ENCODE data around the gene PLXNA2.

PLXNA2 gene

GRCh38 chr1:208052926-208053407 is 191.2 kb downstream of the PLXNA2 start:
- Histone ChIP-seq H3K79me1 (ENCODE audit: low read length) (no peaks in the 10 kb centered on the region), H2BK120ac (ENCODE audit: low read depth, low read length) (no peak overlapping the region), H3K4me2 (ENCODE audit: low read length) (no peak overlapping the region), H3K56ac (ENCODE audit: low read length) (no peak overlapping the region), H2AK5ac (ENCODE audit: low read length) (no peak overlapping the region), H2BK15ac (replicated peaks; ENCODE audit: low read depth) (no peak overlapping the region), H3K23ac (ENCODE audit: low read length) (no peak overlapping the region), H4K8ac (ENCODE audit: low read depth, low read length) (no peak overlapping the region), H3K4me3 (ENCODE audit: low read length) (no peak overlapping the region), H3K79me2 (ENCODE audit: control insufficient read depth, insufficient read depth, low read length) (no peaks in the 10 kb centered on the region), H4K5ac (ENCODE audit: low read length) (no peak overlapping the region), H2BK5ac (ENCODE audit: low read length) (no peak overlapping the region), H3K4ac (ENCODE audit: low read depth, low read length) (no peak overlapping the region), H3K36me3 (ENCODE audit: control insufficient read depth, insufficient read depth, low read length) (peaks cover 5% of the 10 kb centered on the region), H3K27me3 (ENCODE audit: insufficient read depth, low read length, poor library complexity) (no peaks in the 10 kb centered on the region), H3K27ac (ENCODE audit: low read depth, low read length) (no peak overlapping the region), H3K4me1 (ENCODE audit: control insufficient read depth, low read depth, low read length) (peaks cover 8% of the 10 kb centered on the region), H3K9ac (ENCODE audit: low read length) (no peak overlapping the region), H3K18ac (ENCODE audit: low read length) (no peak overlapping the region)
- DNase-seq: no peak
- WGBS (ENCODE audit: extremely low coverage, insufficient coverage, low lambda C conversion rate): no CpG with 5 or more reads among the region's 3 CpGs

- Histone ChIP-seq H3K4me3 (ENCODE audit: low read length) (no peak overlapping the region), H4K8ac (ENCODE audit: low read depth, low read length) (no peak overlapping the region), H2BK15ac (replicated peaks; ENCODE audit: low read depth) (no peak overlapping the region), H3K4me2 (ENCODE audit: low read length) (no peak overlapping the region), H3K4ac (ENCODE audit: low read depth, low read length) (no peak overlapping the region), H3K4me1 (ENCODE audit: control insufficient read depth, low read depth, low read length) (peaks cover 8% of the 10 kb centered on the region), H3K27me3 (ENCODE audit: insufficient read depth, low read length, poor library complexity) (no peaks in the 10 kb centered on the region), H2BK5ac (ENCODE audit: low read length) (no peak overlapping the region), H3K79me2 (ENCODE audit: control insufficient read depth, insufficient read depth, low read length) (no peaks in the 10 kb centered on the region), H3K9ac (ENCODE audit: low read length) (no peak overlapping the region), H3K79me1 (ENCODE audit: low read length) (no peaks in the 10 kb centered on the region), H3K18ac (ENCODE audit: low read length) (no peak overlapping the region), H3K27ac (ENCODE audit: low read depth, low read length) (no peak overlapping the region), H4K5ac (ENCODE audit: low read length) (no peak overlapping the region), H3K36me3 (ENCODE audit: control insufficient read depth, insufficient read depth, low read length) (peaks cover 5% of the 10 kb centered on the region), H3K56ac (ENCODE audit: low read length) (no peak overlapping the region), H2AK5ac (ENCODE audit: low read length) (no peak overlapping the region), H3K23ac (ENCODE audit: low read length) (no peak overlapping the region), H2BK120ac (ENCODE audit: low read depth, low read length) (no peak overlapping the region)
- WGBS (ENCODE audit: extremely low coverage, insufficient coverage, low lambda C conversion rate): no CpG with 5 or more reads among the region's 8 CpGs
- DNase-seq: no peak
These were observed 192.0 kb downstream of the PLXNA2 start for GRCh38 chr1:208052135-208052534.

- no peak overlapping the region for H3K18ac ChIP-seq (ENCODE audit: low read length)
- H3K79me1 ChIP-seq (ENCODE audit: low read length): no peaks in the 10 kb centered on the region
- H3K27ac ChIP-seq (ENCODE audit: low read depth, low read length): no peak overlapping the region
- H3K79me2 ChIP-seq (ENCODE audit: control insufficient read depth, insufficient read depth, low read length): no peaks in the 10 kb centered on the region
- H3K36me3 ChIP-seq (ENCODE audit: control insufficient read depth, insufficient read depth, low read length): peaks cover 5% of the 10 kb centered on the region
- no peak overlapping the region for H2AK5ac ChIP-seq (ENCODE audit: low read length)
- no peak overlapping the region for H3K23ac ChIP-seq (ENCODE audit: low read length)
- no peak overlapping the region for H3K4me2 ChIP-seq (ENCODE audit: low read length)
- H2BK15ac ChIP-seq (replicated peaks; ENCODE audit: low read depth): no peak overlapping the region
- H4K5ac ChIP-seq (ENCODE audit: low read length): no peak overlapping the region
- H4K8ac ChIP-seq (ENCODE audit: low read depth, low read length): no peak overlapping the region
- H3K4me1 ChIP-seq (ENCODE audit: control insufficient read depth, low read depth, low read length): peaks cover 8% of the 10 kb centered on the region
- DNase-seq: no peak
- H2BK120ac ChIP-seq (ENCODE audit: low read depth, low read length): no peak overlapping the region
- no peak overlapping the region for H2BK5ac ChIP-seq (ENCODE audit: low read length)
- H3K4me3 ChIP-seq (ENCODE audit: low read length): no peak overlapping the region
- no CpG with 5 or more reads among the region's 3 CpGs for WGBS (ENCODE audit: extremely low coverage, insufficient coverage, low lambda C conversion rate)
- no peaks in the 10 kb centered on the region for H3K27me3 ChIP-seq (ENCODE audit: insufficient read depth, low read length, poor library complexity)
- no peak overlapping the region for H3K9ac ChIP-seq (ENCODE audit: low read length)
- no peak overlapping the region for H3K4ac ChIP-seq (ENCODE audit: low read depth, low read length)
- H3K56ac ChIP-seq (ENCODE audit: low read length): no peak overlapping the region
These were observed 192.5 kb downstream of the PLXNA2 start for GRCh38 chr1:208051651-208052050.

GRCh38 chr1:208048904-208049303 is 195.3 kb downstream of the PLXNA2 start:
- H3K4me3 ChIP-seq (ENCODE audit: low read length): no peak overlapping the region
- no peaks in the 10 kb centered on the region for H3K79me2 ChIP-seq (ENCODE audit: control insufficient read depth, insufficient read depth, low read length)
- H2BK120ac ChIP-seq (ENCODE audit: low read depth, low read length): no peak overlapping the region
- peaks cover 6% of the 10 kb centered on the region for H3K36me3 ChIP-seq (ENCODE audit: control insufficient read depth, insufficient read depth, low read length)
- no peak overlapping the region for H3K9ac ChIP-seq (ENCODE audit: low read length)
- no peak overlapping the region for H4K8ac ChIP-seq (ENCODE audit: low read depth, low read length)
- H4K5ac ChIP-seq (ENCODE audit: low read length): no peak overlapping the region
- no peak overlapping the region for H3K18ac ChIP-seq (ENCODE audit: low read length)
- H2AK5ac ChIP-seq (ENCODE audit: low read length): no peak overlapping the region
- H3K27ac ChIP-seq (ENCODE audit: low read depth, low read length): no peak overlapping the region
- H3K4ac ChIP-seq (ENCODE audit: low read depth, low read length): no peak overlapping the region
- no peak overlapping the region for H2BK15ac ChIP-seq (replicated peaks; ENCODE audit: low read depth)
- no peak overlapping the region for H2BK5ac ChIP-seq (ENCODE audit: low read length)
- H3K4me2 ChIP-seq (ENCODE audit: low read length): no peak overlapping the region
- no peak overlapping the region for H3K23ac ChIP-seq (ENCODE audit: low read length)
- no peak for DNase-seq
- WGBS (ENCODE audit: extremely low coverage, insufficient coverage, low lambda C conversion rate): no CpG with 5 or more reads among the region's 4 CpGs
- H3K4me1 ChIP-seq (ENCODE audit: control insufficient read depth, low read depth, low read length): no peaks in the 10 kb centered on the region
- no peak overlapping the region for H3K56ac ChIP-seq (ENCODE audit: low read length)
- H3K79me1 ChIP-seq (ENCODE audit: low read length): no peaks in the 10 kb centered on the region
- no peaks in the 10 kb centered on the region for H3K27me3 ChIP-seq (ENCODE audit: insufficient read depth, low read length, poor library complexity)

GRCh38 chr1:208047975-208048374 is 196.2 kb downstream of the PLXNA2 start:
- no peaks in the 10 kb centered on the region for H3K27me3 ChIP-seq (ENCODE audit: insufficient read depth, low read length, poor library complexity)
- no peak overlapping the region for H2BK5ac ChIP-seq (ENCODE audit: low read length)
- H2BK15ac ChIP-seq (replicated peaks; ENCODE audit: low read depth): no peak overlapping the region
- no peak for DNase-seq
- H3K4me1 ChIP-seq (ENCODE audit: control insufficient read depth, low read depth, low read length): no peaks in the 10 kb centered on the region
- no peak overlapping the region for H3K18ac ChIP-seq (ENCODE audit: low read length)
- no peak overlapping the region for H3K23ac ChIP-seq (ENCODE audit: low read length)
- H4K5ac ChIP-seq (ENCODE audit: low read length): no peak overlapping the region
- H3K4ac ChIP-seq (ENCODE audit: low read depth, low read length): no peak overlapping the region
- H3K79me1 ChIP-seq (ENCODE audit: low read length): no peaks in the 10 kb centered on the region
- no peak overlapping the region for H3K9ac ChIP-seq (ENCODE audit: low read length)
- no peak overlapping the region for H3K4me2 ChIP-seq (ENCODE audit: low read length)
- no peak overlapping the region for H2AK5ac ChIP-seq (ENCODE audit: low read length)
- no CpG with 5 or more reads among the region's 6 CpGs for WGBS (ENCODE audit: extremely low coverage, insufficient coverage, low lambda C conversion rate)
- no peaks in the 10 kb centered on the region for H3K79me2 ChIP-seq (ENCODE audit: control insufficient read depth, insufficient read depth, low read length)
- H3K56ac ChIP-seq (ENCODE audit: low read length): no peak overlapping the region
- H4K8ac ChIP-seq (ENCODE audit: low read depth, low read length): no peak overlapping the region
- H3K27ac ChIP-seq (ENCODE audit: low read depth, low read length): no peak overlapping the region
- no peak overlapping the region for H2BK120ac ChIP-seq (ENCODE audit: low read depth, low read length)
- peaks cover 8% of the 10 kb centered on the region for H3K36me3 ChIP-seq (ENCODE audit: control insufficient read depth, insufficient read depth, low read length)
- no peak overlapping the region for H3K4me3 ChIP-seq (ENCODE audit: low read length)

- Histone ChIP-seq H4K8ac (ENCODE audit: low read depth, low read length) (no peak overlapping the region), H2BK120ac (ENCODE audit: low read depth, low read length) (no peak overlapping the region), H3K79me1 (ENCODE audit: low read length) (no peaks in the 10 kb centered on the region), H3K27ac (ENCODE audit: low read depth, low read length) (no peak overlapping the region), H2BK15ac (replicated peaks; ENCODE audit: low read depth) (no peak overlapping the region), H3K23ac (ENCODE audit: low read length) (no peak overlapping the region), H3K4ac (ENCODE audit: low read depth, low read length) (no peak overlapping the region), H2AK5ac (ENCODE audit: low read length) (no peak overlapping the region), H3K4me3 (ENCODE audit: low read length) (no peak overlapping the region), H3K18ac (ENCODE audit: low read length) (no peak overlapping the region), H3K36me3 (ENCODE audit: control insufficient read depth, insufficient read depth, low read length) (peaks cover 6% of the 10 kb centered on the region), H2BK5ac (ENCODE audit: low read length) (no peak overlapping the region), H3K9ac (ENCODE audit: low read length) (no peak overlapping the region), H3K27me3 (ENCODE audit: insufficient read depth, low read length, poor library complexity) (no peaks in the 10 kb centered on the region), H4K5ac (ENCODE audit: low read length) (no peak overlapping the region), H3K79me2 (ENCODE audit: control insufficient read depth, insufficient read depth, low read length) (no peaks in the 10 kb centered on the region), H3K56ac (ENCODE audit: low read length) (no peak overlapping the region), H3K4me2 (ENCODE audit: low read length) (no peak overlapping the region), H3K4me1 (ENCODE audit: control insufficient read depth, low read depth, low read length) (no peaks in the 10 kb centered on the region)
- no CpG with 5 or more reads among the region's 6 CpGs for WGBS (ENCODE audit: extremely low coverage, insufficient coverage, low lambda C conversion rate)
- DNase-seq: no peak
These were observed 196.7 kb downstream of the PLXNA2 start for GRCh38 chr1:208047476-208047934.

All from mesendoderm (in vitro differentiated cells).